GM23248 (cell line): ENCODE measurements around the gene SERBP1. TPM values are rescaled to one million over a fixed set of nuclear protein-coding genes. Genes with fewer than 3 reads are reported as not detected.
A peak's percentile ranks its signal among the peaks of the same experiment; 100 is the strongest.

Experiments used
- DNase-seq: peaks from one replicate; pipeline ENCODE4 v3.0.0-alpha.2; 2015
- H2AFZ ChIP-seq: fragments of 200-600 bp; sonication (generic); 2 replicates; pipeline ENCODE4 v1.6.1; 2016; ENCODE audit warnings: antibody characterized with exemption
- H3F3A ChIP-seq: fragments of 200-600 bp; sonication (generic); 2 replicates; pipeline ENCODE4 v1.6.1; 2016; ENCODE audit warnings: mild to moderate bottlenecking, antibody characterized with exemption, mixed run types; ENCODE audit not compliant: insufficient read depth
- H3K27ac ChIP-seq: fragments of 200-600 bp; sonication (generic); 2 replicates; pipeline ENCODE4 v1.5.1; 2016; ENCODE audit warnings: mild to moderate bottlenecking
- H3K27me3 ChIP-seq: fragments of 200-600 bp; sonication (generic); replicated peaks from 2 replicates; pipeline ENCODE4 v1.6.1; 2016; ENCODE audit warnings: mild to moderate bottlenecking; ENCODE audit not compliant: insufficient read depth
- H3K36me3 ChIP-seq: fragments of 200-600 bp; sonication (generic); 2 replicates; pipeline ENCODE4 v1.6.1; 2016; ENCODE audit warnings: low read depth, mild to moderate bottlenecking
- H3K4me1 ChIP-seq: fragments of 200-600 bp; sonication (generic); 2 replicates; pipeline ENCODE4 v1.6.1; 2016; ENCODE audit warnings: mild to moderate bottlenecking; ENCODE audit not compliant: insufficient read depth
- H3K4me2 ChIP-seq: fragments of 200-600 bp; sonication (generic); one replicate; pipeline ENCODE4 v1.6.1; 2016; ENCODE audit warnings: mild to moderate bottlenecking; ENCODE audit not compliant: unreplicated experiment
- H3K4me3 ChIP-seq: fragments of 200-600 bp; sonication (generic); 2 replicates; pipeline ENCODE4 v1.5.1; 2016; ENCODE audit warnings: mild to moderate bottlenecking
- H3K79me2 ChIP-seq: fragments of 200-600 bp; sonication (generic); 2 replicates; pipeline ENCODE4 v1.6.1; 2016; ENCODE audit warnings: mild to moderate bottlenecking; ENCODE audit not compliant: insufficient read depth
- H3K9ac ChIP-seq: fragments of 200-600 bp; sonication (generic); 2 replicates; pipeline ENCODE4 v1.6.1; 2016; ENCODE audit warnings: mild to moderate bottlenecking
- H3K9me2 ChIP-seq: fragments of 200-600 bp; sonication (generic); 2 replicates; pipeline ENCODE4 v1.6.1; 2016; ENCODE audit warnings: mixed run types, mild to moderate bottlenecking, moderate library complexity; ENCODE audit not compliant: insufficient read depth
- H3K9me3 ChIP-seq: fragments of 200-600 bp; sonication (generic); one replicate; pipeline ENCODE4 v1.6.1; 2017; ENCODE audit warnings: low read depth
- H4K20me1 ChIP-seq: fragments of 200-600 bp; sonication (generic); 2 replicates; pipeline ENCODE4 v1.6.0; 2016; ENCODE audit not compliant: insufficient read depth
- EZH2 ChIP-seq: fragments of 200-600 bp; sonication (generic); IDR thresholded peaks from 2 replicates; pipeline ENCODE4 v1.6.1; 2018; ENCODE audit warnings: antibody characterized with exemption, mild to moderate bottlenecking; ENCODE audit not compliant: insufficient read depth, poor library complexity, severe bottlenecking
- EZH2phosphoT487 ChIP-seq: fragments of 200-600 bp; sonication (generic); IDR thresholded peaks from 2 replicates; pipeline ENCODE4 v1.6.1; 2018; ENCODE audit warnings: antibody characterized with exemption, moderate library complexity, mild to moderate bottlenecking, low read depth; ENCODE audit not compliant: insufficient read depth
- WGBS, 2 experiments: methylation state at CpG; one replicate each; pipeline ENCODE4 v1.1.6; 2015 to 2017; ENCODE audit warnings: low lambda C conversion rate in 2 of 2, low coverage in 1 of 2; ENCODE audit errors: missing lambda C conversion rate in 2 of 2; 5-methylcytosine and 5-hydroxymethylcytosine counted together
- in situ Hi-C: fragments of 300-500 bp; cut with MboI; formaldehyde crosslinking; loops from 2 replicates; pipeline ENCODE4 v1.15.0; 2020
- polyA plus RNA-seq: library from polyadenylated mRNA; unstranded; fragments of >200 nt; fragmentation: Nextera tagmentation; extraction: Ambion mirVana; gene quantifications from 2 replicates; pipeline ENCODE4 v1.2.1, GENCODE V29; 2016
- total RNA-seq: library from RNA; depleted of rRNA; stranded (reverse); fragments of >200 nt; shearing (Covaris generic); gene quantifications from 2 replicates; pipeline ENCODE4 v1.2.3, GENCODE V29; 2014

Gene SERBP1
- total and polyA plus RNA-seq, 2 experiments from 2014 or later: 156 to 204 TPM

- 77 to 82% methylated on average over 3 of the region's 3 CpGs for WGBS, 2 experiments
- Histone ChIP-seq H3K4me2 (peak overlapping the region; percentile 14), H3K9ac (no peak overlapping the region), H3K36me3 (no peaks in the 10 kb centered on the region), H3F3A (peaks cover 5% of the 10 kb centered on the region; the same call in 1 of the 2 replicates), H3K4me1 (peaks cover 8% of the 10 kb centered on the region; the same call in 1 of the 2 replicates), H3K27ac (no peak overlapping the region), H3K9me3 (no peaks in the 10 kb centered on the region), H3K9me2 (no peaks in the 10 kb centered on the region), H3K79me2 (no peaks in the 10 kb centered on the region), H4K20me1 (no peaks in the 10 kb centered on the region), H2AFZ (peak overlapping the region; percentile 47; the same call in 1 of the 2 replicates), H3K4me3 (no peak overlapping the region), H3K27me3 (no peaks in the 10 kb centered on the region)
- in situ Hi-C loops: no loop called here
- peak; percentile 58 for DNase-seq
- TF ChIP-seq EZH2phosphoT487 (no peak), EZH2 (no peak)
Observed at GRCh38 chr1:67390041-67390887, 39.9 kb downstream of the SERBP1 start.

GRCh38 chr1:67383999-67384638 is 46.1 kb downstream of the SERBP1 start:
- Histone ChIP-seq H3K27ac (no peak overlapping the region), H3K9ac (no peak overlapping the region), H3K79me2 (no peaks in the 10 kb centered on the region), H3K4me3 (no peak overlapping the region), H3K4me2 (no peak overlapping the region), H3K27me3 (no peaks in the 10 kb centered on the region), H4K20me1 (no peaks in the 10 kb centered on the region), H3K36me3 (no peaks in the 10 kb centered on the region), H2AFZ (no peak overlapping the region), H3K9me2 (no peaks in the 10 kb centered on the region), H3F3A (no peaks in the 10 kb centered on the region), H3K9me3 (no peaks in the 10 kb centered on the region), H3K4me1 (no peaks in the 10 kb centered on the region)
- WGBS, 2 experiments: 80 to 90% methylated on average over 2 of the region's 2 CpGs
- in situ Hi-C loops: no loop called here
- TF ChIP-seq EZH2 (no peak), EZH2phosphoT487 (no peak)
- DNase-seq: no peak

- TF ChIP-seq EZH2: no peak
- TF ChIP-seq EZH2phosphoT487: no peak
- no peak for DNase-seq
- Histone ChIP-seq H3K9ac (no peak overlapping the region), H3K4me1 (no peaks in the 10 kb centered on the region), H3K9me3 (no peaks in the 10 kb centered on the region), H3K27ac (no peak overlapping the region), H3K36me3 (no peaks in the 10 kb centered on the region), H3K27me3 (no peaks in the 10 kb centered on the region), H4K20me1 (no peaks in the 10 kb centered on the region), H3F3A (no peaks in the 10 kb centered on the region), H3K9me2 (no peaks in the 10 kb centered on the region), H3K79me2 (no peaks in the 10 kb centered on the region), H3K4me2 (no peak overlapping the region), H3K4me3 (no peak overlapping the region), H2AFZ (no peak overlapping the region)
- WGBS, 2 experiments: 21% methylated on average over 1 of the region's 1 CpG
- in situ Hi-C loops: no loop called here
Observed at GRCh38 chr1:67382292-67382691, 47.9 kb downstream of the SERBP1 start.

- Histone ChIP-seq H3K9me3 (no peaks in the 10 kb centered on the region), H3K4me2 (no peak overlapping the region), H3K4me3 (no peak overlapping the region), H4K20me1 (no peaks in the 10 kb centered on the region), H3K4me1 (no peaks in the 10 kb centered on the region), H2AFZ (no peak overlapping the region), H3K36me3 (no peaks in the 10 kb centered on the region), H3K27ac (no peak overlapping the region), H3K27me3 (no peaks in the 10 kb centered on the region), H3K9me2 (no peaks in the 10 kb centered on the region), H3F3A (no peaks in the 10 kb centered on the region), H3K9ac (no peak overlapping the region), H3K79me2 (no peaks in the 10 kb centered on the region)
- 21 to 32% methylated on average over 4 of the region's 4 CpGs for WGBS, 2 experiments
- DNase-seq: no peak
- TF ChIP-seq EZH2phosphoT487: no peak
- TF ChIP-seq EZH2: no peak
- in situ Hi-C loops: no loop called here
Observed at GRCh38 chr1:67381154-67381553, 49.0 kb downstream of the SERBP1 start.
